Measurements from ENCODE around the gene IKZF3.
"Not testable (repeated sequence)": the region's sequence is repeated elsewhere in the genome, so short reads cannot be mapped to it uniquely, and the experiment has no call there.

IKZF3 gene

DNA sequence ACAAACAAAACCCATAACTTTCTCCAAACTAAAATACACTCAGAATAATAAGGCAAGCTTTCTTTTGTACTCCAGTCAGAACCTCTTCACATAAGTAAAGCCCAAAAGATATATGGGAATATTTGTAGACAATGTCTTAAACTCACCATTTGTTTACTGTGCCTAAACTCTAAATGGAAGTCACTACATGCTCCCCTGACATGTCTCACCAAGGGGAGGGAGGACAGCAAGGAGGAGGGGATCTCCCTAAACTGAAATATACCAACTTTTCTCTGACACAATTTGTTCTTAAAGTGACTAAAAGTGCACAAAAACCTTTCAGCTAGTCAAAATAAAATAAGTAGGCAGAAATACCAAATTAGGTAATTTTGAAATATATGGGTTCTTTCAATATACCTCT, 87.9 kb downstream of the IKZF3 start:
- no peak for DNase-seq

GRCh38 chr17:39775031-39775430, 89.1 kb downstream of the IKZF3 start:
- DNase-seq, result no peak

GRCh38 chr17:39774047-39774446, 90.1 kb downstream of the IKZF3 start:
- no peak for DNase-seq

GRCh38 chr17:39772987-39773934, 90.9 kb downstream of the IKZF3 start:
- DNase-seq, result no peak

DNA sequence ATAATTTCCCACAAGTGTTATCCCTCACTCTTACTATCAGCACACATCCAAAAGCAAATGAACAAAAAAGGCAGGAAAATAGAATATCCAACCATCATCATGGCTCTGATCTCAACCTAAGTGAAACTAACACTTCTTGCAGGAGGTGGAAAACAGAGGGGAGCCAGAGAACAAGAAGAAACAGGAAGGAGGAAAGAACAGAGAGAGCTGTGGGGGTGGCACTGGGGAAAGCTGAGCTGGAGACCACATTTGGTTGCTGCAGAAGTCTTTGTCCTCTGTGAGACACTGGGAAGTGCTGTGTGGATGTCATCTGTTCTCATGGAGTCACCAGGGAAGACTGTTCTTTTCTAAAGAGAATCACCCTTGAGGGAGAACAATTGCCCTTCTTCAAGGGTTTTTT, 91.7 kb downstream of the IKZF3 start:
- no peak for DNase-seq

DNA sequence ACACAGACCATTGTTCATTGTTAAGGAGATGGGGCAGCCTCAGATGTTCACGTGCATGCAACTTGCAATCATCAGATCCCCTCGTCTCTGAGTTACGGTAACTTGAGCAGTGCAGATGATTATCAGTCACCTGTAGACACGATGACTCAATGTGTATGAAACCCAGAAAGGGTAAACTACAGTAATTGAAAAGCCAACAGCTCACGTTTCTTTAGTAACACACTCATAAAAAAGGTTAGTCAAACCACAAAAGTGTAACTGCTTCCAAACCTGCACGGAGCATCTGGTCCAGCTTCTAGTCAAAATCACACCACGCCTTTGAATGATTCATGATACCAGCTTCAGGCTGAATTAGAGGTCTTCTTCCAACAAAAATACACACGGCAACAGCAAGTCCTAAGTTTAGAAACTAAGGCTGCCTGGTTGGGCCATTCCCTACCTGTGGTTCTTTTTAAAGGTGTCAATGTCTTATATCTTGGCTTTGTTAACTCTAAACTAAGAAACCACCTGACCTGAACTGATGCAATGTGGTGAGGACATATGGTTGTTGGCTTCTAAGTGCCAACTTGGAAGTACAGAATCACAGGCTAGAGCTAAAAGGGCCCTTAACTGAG, 94.0 kb downstream of the IKZF3 start:
- peak; percentile 43 for DNase-seq

DNA sequence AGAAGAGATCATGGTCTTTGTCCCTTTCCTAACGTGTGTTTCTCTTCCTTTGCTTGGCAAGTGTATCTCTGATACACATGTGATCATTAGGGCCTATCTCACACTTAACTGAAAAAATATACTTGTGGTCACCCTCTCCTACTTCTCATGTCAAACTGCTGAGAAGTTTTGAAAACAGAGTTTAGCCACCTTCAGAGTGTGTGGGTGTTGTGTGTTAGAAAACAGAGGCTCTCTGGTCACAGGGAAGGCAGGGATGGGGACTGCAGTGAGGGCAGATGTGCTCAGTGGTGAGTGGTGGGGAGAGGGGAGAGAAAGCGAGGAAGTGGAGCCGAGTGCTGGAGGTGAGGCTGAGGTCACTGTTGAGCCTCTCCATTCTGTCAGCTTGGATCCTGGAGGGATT, 97.0 kb downstream of the IKZF3 start:
- no peak for DNase-seq

DNA sequence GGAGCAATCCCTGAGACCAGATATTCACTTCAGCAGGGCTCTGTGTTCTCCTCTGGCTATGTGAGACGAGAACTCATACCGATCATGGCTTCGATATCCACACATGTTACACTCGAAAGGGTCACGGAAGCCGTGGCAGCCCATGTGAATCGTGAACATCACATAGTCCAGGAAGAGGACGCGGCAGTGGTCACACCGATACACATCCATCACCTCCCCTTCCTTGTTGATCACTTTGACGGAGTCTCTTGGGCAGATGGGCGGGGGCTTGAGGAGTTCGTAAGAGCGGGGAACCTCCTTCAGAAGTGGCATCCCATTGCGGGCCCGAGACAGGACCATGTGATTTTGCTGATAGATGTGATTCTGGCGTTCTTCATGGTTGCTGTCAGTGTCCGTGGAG, 98.3 kb downstream of the IKZF3 start:
- DNase-seq, result no peak

DNA sequence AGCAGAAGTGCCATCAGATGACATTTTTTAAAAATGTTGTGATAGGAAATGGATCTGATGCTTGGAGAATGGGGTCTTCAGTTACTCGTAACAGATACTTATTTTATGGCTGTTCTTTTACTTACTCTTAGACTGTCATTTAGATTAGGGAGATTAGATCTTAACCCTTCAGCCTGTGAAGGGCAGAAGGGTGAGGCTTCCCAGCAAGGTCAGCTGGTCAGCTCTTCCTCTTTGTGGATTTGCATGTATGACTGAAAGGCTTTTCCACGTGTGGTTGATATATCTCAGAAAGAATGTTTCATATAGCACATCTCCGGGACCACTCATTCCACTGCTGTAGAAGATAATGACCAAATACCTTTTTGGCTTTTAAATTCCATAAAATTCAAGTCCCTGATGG, 98.9 kb downstream of the IKZF3 start:
- no peak for DNase-seq

- DNase-seq, result not testable (repeated sequence)
Measured at GRCh38 chr17:39764171-39764570, 99.9 kb downstream of the IKZF3 start.

DNA sequence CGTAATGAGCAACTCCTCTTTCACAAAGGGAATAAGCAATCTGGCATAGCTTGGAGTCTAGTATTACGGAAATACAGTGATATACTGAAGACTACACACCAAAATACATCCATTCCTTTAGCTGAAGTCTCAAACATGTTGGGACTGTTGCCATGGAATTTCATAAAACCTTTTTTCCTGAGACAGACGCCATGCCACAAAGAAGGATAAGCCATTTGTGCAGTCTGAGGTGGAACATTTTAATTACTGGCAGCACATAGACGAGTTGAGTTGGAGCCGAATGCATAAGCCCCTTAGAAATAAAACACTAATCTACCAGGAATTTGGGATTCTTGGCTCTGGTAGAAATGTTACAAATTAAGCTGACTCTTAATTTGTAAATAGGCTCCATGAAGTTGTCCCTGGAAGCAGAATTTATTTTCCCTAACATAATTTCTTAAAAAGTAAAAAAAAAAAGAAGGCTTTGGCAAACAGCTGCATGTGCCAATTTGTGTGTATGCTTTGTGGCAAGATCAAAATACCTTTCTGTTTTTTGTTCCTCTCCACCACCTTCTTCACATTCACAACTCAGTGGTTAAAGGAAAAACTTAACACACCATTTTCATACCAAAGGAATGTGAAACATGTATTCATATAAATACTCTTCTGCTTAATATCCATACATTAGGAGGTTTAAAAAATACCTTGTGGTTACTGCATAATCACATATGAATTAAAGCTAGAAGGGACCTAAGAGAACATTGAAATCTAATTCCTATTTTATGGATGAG, 100.9 kb downstream of the IKZF3 start:
- no peak for DNase-seq

DNA sequence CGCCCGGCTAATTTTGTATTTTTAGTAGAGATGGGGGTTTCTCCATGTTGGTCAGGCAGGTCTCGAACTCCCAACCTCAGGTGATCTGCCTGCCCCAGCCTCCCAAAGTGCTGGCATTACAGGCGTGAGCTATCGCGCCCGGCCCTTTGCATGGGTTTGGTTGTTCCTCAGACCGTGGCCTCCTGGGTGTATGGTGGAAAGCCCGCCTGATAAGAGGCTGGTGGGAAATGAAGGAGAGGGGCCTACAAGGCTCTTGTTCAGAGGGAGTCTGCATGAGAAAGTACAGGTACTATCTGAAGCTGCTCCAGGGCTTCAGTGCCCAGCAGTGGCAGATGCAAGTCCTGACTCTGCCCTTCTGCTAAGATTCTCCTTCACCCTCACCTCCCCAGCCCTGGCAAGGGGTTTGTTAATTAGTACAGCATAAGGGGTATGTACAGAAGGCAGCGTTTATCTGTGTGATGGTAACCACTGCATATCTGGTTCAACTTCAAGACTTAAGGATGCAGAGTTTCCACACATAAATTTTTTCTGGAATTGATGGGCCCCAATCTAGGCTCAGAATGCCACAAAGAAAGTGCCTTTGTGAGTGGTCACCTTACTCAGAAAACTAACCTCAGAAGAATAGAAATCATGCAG, 102.1 kb downstream of the IKZF3 start:
- DNase-seq, result no peak

GRCh38 chr17:39759204-39759603, 104.9 kb downstream of the IKZF3 start:
- no peak for DNase-seq

- DNase-seq, result no peak
Measured at GRCh38 chr17:39757931-39758873, 105.9 kb downstream of the IKZF3 start.

- DNase-seq, result no peak
Measured at GRCh38 chr17:39757176-39757662, 106.9 kb downstream of the IKZF3 start.

DNA sequence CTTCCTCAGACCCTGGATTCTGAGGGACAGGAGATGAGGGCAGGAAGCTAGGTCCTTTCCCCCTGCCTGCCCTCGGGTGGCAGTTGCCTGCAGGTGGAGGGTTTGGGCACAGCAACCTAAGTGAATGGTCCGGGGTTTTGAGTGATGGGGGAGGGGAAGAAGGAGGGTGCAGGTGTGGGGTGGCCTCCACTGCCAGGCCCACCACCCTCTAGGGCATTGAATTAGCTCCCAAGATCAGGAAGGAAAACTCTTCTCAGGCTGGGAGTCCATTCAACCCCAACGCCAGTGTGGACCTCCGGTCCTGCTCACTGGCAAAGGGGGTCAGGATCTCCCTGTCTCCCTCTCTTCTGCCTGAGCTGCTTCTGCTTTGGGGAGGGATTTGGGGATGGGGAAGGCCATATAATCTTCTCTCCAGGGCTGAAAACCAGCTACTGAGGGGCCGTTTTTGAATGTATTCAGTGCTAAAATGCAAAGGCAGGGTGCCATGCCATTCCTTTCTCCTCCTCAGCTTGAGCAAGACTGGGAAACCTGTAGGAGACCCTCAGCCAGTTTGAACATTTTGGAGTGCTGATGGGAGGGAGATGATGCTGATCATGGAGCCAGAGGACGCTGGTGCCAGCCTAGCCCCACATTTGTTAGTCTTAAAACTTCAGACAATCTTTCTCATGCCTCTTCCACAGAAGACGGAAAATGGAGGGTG, 107.6 kb downstream of the IKZF3 start:
- no peak for DNase-seq

DNA sequence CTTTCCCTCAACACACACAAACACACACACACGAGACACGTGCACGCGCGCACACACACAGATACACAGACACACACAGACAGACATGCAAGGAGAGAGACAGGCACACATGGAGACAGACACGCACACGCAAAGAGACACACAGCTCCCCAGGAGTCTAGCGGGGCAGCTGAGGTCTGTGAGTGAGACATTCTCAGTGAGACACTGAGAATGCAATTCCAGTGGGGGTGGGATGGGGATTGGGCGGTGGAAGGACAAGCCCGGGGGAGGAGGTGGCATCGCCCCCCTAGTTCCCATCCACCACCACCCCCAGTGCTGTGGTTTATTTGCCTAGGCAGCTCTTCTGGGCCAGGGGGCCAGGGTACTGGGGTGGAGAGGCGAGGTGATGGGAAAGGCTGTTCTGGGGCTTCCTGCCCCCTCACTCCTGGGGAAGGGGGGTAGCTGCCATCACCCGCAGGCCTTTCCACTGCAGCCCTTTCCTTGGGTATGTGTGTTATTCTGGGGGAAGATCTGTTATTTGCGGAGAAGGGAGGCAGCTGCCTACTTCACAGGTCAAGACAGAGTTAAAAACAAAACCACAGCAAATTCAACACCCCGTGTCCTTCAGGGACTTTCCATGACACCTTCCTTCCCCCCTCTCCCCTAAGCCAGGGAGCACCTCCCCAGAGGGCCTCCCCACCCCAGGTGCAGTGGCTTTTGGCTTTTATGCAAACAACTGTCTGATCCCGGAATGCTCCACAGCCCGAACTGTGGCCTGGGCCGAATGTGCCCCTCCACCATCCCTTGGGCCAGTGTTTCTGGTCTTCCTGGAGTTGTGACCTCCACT, 108.3 kb downstream of the IKZF3 start:
- DNase-seq, result peak; percentile 42

- DNase-seq, result no peak
Measured at GRCh38 chr17:39754958-39755553, 109.1 kb downstream of the IKZF3 start.

- DNase-seq, result peak; percentile 96
Measured at GRCh38 chr17:39754161-39754957, 109.8 kb downstream of the IKZF3 start.
